IMR-90 (cell line): ENCODE results near the gene PCCB. TPM values are rescaled to one million over a fixed set of nuclear protein-coding genes. Genes with fewer than 3 reads are reported as not detected.

Experiments
- ATAC-seq: fragments of 200-7000 bp; cut with Tn5 transposase; 2 replicates; pipeline ENCODE4 v1.9.1; 2020; ENCODE audit warnings: low read depth, mild to moderate bottlenecking, moderate library complexity
- BruUV-seq: library from RNA; stranded (reverse); fragments of 400-500 nt; replicated peaks from 2 replicates; lab custom pipeline; 2021; lab: Mats Ljungman, UMichigan
- CTCF ChIA-PET: fragments of 300-600 bp; formaldehyde crosslinking; extraction: SDS; loops from one replicate; lab custom pipeline; 2021; ENCODE audit warnings: antibody characterized with exemption; lab: Yijun Ruan, JAX
- POLR2A ChIA-PET: fragments of 300-600 bp; sonication (Branson Sonifier 250); formaldehyde crosslinking; loops from one replicate; lab custom pipeline; 2022; ENCODE audit warnings: antibody characterized with exemption; ENCODE audit not compliant: unreplicated experiment; lab: Charles Lee
- DNase-seq: peaks from one replicate; pipeline ENCODE4 v3.0.0; 2013
- H2AFZ ChIP-seq: replicated peaks from 2 replicates; pipeline ENCODE3; 2013; ENCODE audit warnings: low read length, mild to moderate bottlenecking; ENCODE audit not compliant: poor library complexity
- H2AK5ac ChIP-seq: 2 replicates; pipeline ENCODE4 v1.6.1; 2013; ENCODE audit warnings: low read depth, low read length, inconsistent platforms
- H2AK9ac ChIP-seq: replicated peaks from 2 replicates; pipeline ENCODE3; 2013; ENCODE audit warnings: mild to moderate bottlenecking, low read depth, low read length, moderate library complexity; ENCODE audit not compliant: poor library complexity
- H2BK120ac ChIP-seq: 2 replicates; pipeline ENCODE4 v1.6.1; 2013; ENCODE audit warnings: low read depth, low read length, inconsistent platforms
- H2BK15ac ChIP-seq: 3 replicates; pipeline ENCODE4 v1.6.1; 2013; ENCODE audit warnings: low read depth, low read length, inconsistent platforms
- H2BK20ac ChIP-seq: 2 replicates; pipeline ENCODE4 v1.6.1; 2013; ENCODE audit warnings: low read depth, mild to moderate bottlenecking, inconsistent platforms, low read length, moderate library complexity
- H2BK5ac ChIP-seq: 2 replicates; pipeline ENCODE4 v1.6.1; 2013; ENCODE audit warnings: mild to moderate bottlenecking, low read depth, low read length, inconsistent platforms; ENCODE audit not compliant: poor library complexity, severe bottlenecking
- H3K14ac ChIP-seq: replicated peaks from 2 replicates; pipeline ENCODE4 v1.6.1; 2013; ENCODE audit warnings: low read depth, low read length, inconsistent platforms
- H3K18ac ChIP-seq: 2 replicates; pipeline ENCODE4 v1.6.1; 2013; ENCODE audit warnings: low read depth, low read length, control low read depth
- H3K23ac ChIP-seq: 2 replicates; pipeline ENCODE4 v1.6.1; 2013; ENCODE audit warnings: low read depth, low read length, inconsistent platforms
- H3K27ac ChIP-seq: 2 replicates; pipeline ENCODE4 v1.5.1; 2013; ENCODE audit warnings: mild to moderate bottlenecking, control low read depth, low read length; ENCODE audit not compliant: insufficient read depth
- H3K27me3 ChIP-seq: 2 replicates; pipeline ENCODE4 v1.6.1; 2013; ENCODE audit warnings: low read length; ENCODE audit not compliant: control insufficient read depth, insufficient read depth
- H3K36me3 ChIP-seq: 2 replicates; pipeline ENCODE4 v1.6.1; 2013; ENCODE audit warnings: low read length, mixed read lengths; ENCODE audit not compliant: control insufficient read depth, insufficient read depth
- H3K4ac ChIP-seq: 2 replicates; pipeline ENCODE4 v1.6.1; 2013; ENCODE audit warnings: low read depth, low read length, inconsistent platforms
- H3K4me1 ChIP-seq: 2 replicates; pipeline ENCODE4 v1.6.1; 2013; ENCODE audit warnings: low read length, mixed read lengths; ENCODE audit not compliant: control insufficient read depth, insufficient read depth
- H3K4me2 ChIP-seq: 2 replicates; pipeline ENCODE4 v1.6.1; 2013; ENCODE audit warnings: low read depth, mild to moderate bottlenecking, control low read depth, low read length, moderate library complexity
- H3K4me3 ChIP-seq: 2 replicates; pipeline ENCODE4 v1.5.1; 2013; ENCODE audit warnings: low read depth, mild to moderate bottlenecking, control low read depth, low read length, moderate library complexity; ENCODE audit not compliant: insufficient read depth
- H3K56ac ChIP-seq: 2 replicates; pipeline ENCODE4 v1.6.1; 2013; ENCODE audit warnings: low read length, inconsistent platforms; ENCODE audit not compliant: insufficient read depth; ENCODE audit errors: extremely low read depth
- H3K79me1 ChIP-seq, 2 experiments: 2 replicates each; pipeline ENCODE4 v1.6.1; 2013; ENCODE audit warnings: low read length in 2 of 2, inconsistent platforms in 1 of 2, low read depth in 1 of 2
- H3K9ac ChIP-seq: 2 replicates; pipeline ENCODE4 v1.6.1; 2013; ENCODE audit warnings: low read depth, low read length, control low read depth
- H3K9me1 ChIP-seq: 2 replicates; pipeline ENCODE4 v1.6.1; 2013; ENCODE audit warnings: low read length, inconsistent platforms; ENCODE audit not compliant: insufficient read depth
- H3K9me3 ChIP-seq: 2 replicates; pipeline ENCODE4 v1.6.1; 2013; ENCODE audit warnings: low read length; ENCODE audit not compliant: control insufficient read depth, insufficient read depth
- H4K20me1 ChIP-seq: 2 replicates; pipeline ENCODE4 v1.6.1; 2013; ENCODE audit warnings: low read length, inconsistent platforms; ENCODE audit not compliant: insufficient read depth
- H4K5ac ChIP-seq: 2 replicates; pipeline ENCODE4 v1.6.1; 2013; ENCODE audit warnings: mild to moderate bottlenecking, low read depth, low read length, control low read depth
- H4K8ac ChIP-seq, 2 experiments: 2 replicates each; pipeline ENCODE4 v1.6.1; 2013; ENCODE audit warnings: low read depth in 2 of 2, low read length in 2 of 2, control low read depth in 1 of 2, inconsistent platforms in 1 of 2
- H4K91ac ChIP-seq: 2 replicates; pipeline ENCODE4 v1.6.1; 2013; ENCODE audit warnings: low read depth, low read length, inconsistent platforms; ENCODE audit not compliant: insufficient read depth
- BHLHE40 ChIP-seq: fragments of 150-350 bp; IDR thresholded peaks from 2 replicates; pipeline ENCODE4 v1.6.1; 2016; ENCODE audit warnings: mild to moderate bottlenecking, low read depth, low read length
- CEBPB ChIP-seq: IDR thresholded peaks from 2 replicates; pipeline ENCODE4 v1.6.1; 2012; ENCODE audit warnings: low read depth, low read length, improper control_type of control experiment
- CHD1 ChIP-seq: IDR thresholded peaks from 2 replicates; pipeline ENCODE4 v1.6.1; 2012; ENCODE audit warnings: low read depth, low read length, improper control_type of control experiment
- CTCF ChIP-seq: conservative IDR thresholded peaks from 2 replicates; pipeline ENCODE4 v1.5.1; 2012; ENCODE audit warnings: mild to moderate bottlenecking, low read depth, low read length, improper control_type of control experiment
- FOS ChIP-seq: fragments of 150-350 bp; IDR thresholded peaks from 2 replicates; pipeline ENCODE4 v1.6.1; 2016; ENCODE audit warnings: low read depth, low read length
- MAFK ChIP-seq: IDR thresholded peaks from 2 replicates; pipeline ENCODE4 v1.6.1; 2012; ENCODE audit warnings: low read depth, low read length, improper control_type of control experiment
- MAZ ChIP-seq: IDR thresholded peaks from 2 replicates; pipeline ENCODE4 v1.6.1; 2012; ENCODE audit warnings: low read depth, mild to moderate bottlenecking, low read length, improper control_type of control experiment, moderate library complexity, borderline replicate concordance
- NFE2L2 ChIP-seq: fragments of 150-350 bp; IDR thresholded peaks from 2 replicates; pipeline ENCODE4 v1.6.1; 2016; ENCODE audit warnings: low read depth, mild to moderate bottlenecking, low read length
- POLR2A ChIP-seq: IDR thresholded peaks from 2 replicates; pipeline ENCODE4 v1.6.1; 2012; ENCODE audit warnings: mild to moderate bottlenecking, low read depth, low read length
- RAD21 ChIP-seq: IDR thresholded peaks from 2 replicates; pipeline ENCODE4 v1.6.1; 2012; ENCODE audit warnings: low read length, improper control_type of control experiment
- RCOR1 ChIP-seq: IDR thresholded peaks from 2 replicates; pipeline ENCODE4 v1.6.1; 2012; ENCODE audit warnings: mild to moderate bottlenecking, low read length, improper control_type of control experiment; ENCODE audit not compliant: insufficient replicate concordance
- RFX5 ChIP-seq: IDR thresholded peaks from 2 replicates; pipeline ENCODE4 v1.8.0; 2012; ENCODE audit warnings: low read depth, mild to moderate bottlenecking, low read length, moderate library complexity
- SMC3 ChIP-seq: fragments of 150-350 bp; IDR thresholded peaks from 2 replicates; pipeline ENCODE4 v1.6.1; 2016; ENCODE audit warnings: low read depth, mild to moderate bottlenecking, antibody characterized with exemption, low read length, moderate library complexity
- WGBS, 2 experiments: methylation state at CpG; one replicate each; pipeline versions ENCODE4 v1.1.5 to v1.1.7; 2013; ENCODE audit warnings: missing lambda C conversion rate in 2 of 2; ENCODE audit not compliant: insufficient read length in 1 of 2; ENCODE audit errors: extremely low coverage in 2 of 2; 5-methylcytosine and 5-hydroxymethylcytosine counted together
- dilution Hi-C: fragments of 300-500 bp; cut with HindIII; formaldehyde crosslinking; loops from one replicate; pipeline ENCODE4 v1.14.3; 2018; ENCODE audit warnings: low sequenced_read_pairs; ENCODE audit not compliant: unreplicated experiment
- in situ Hi-C: fragments of 300-500 bp; cut with MboI; formaldehyde crosslinking; loops from 3 replicates; pipeline ENCODE4 v1.14.3; 2019; ENCODE audit warnings: low sequenced_read_pairs, inconsistent platforms, mixed read lengths
- intact Hi-C: fragments of 100-400 bp; cut with micrococcal nuclease; formaldehyde crosslinking; loops from 2 replicates; pipeline ENCODE4 v1.10.0; 2022
- polyA plus RNA-seq, 3 experiments: library from polyadenylated mRNA; depleted of rRNA; stranded (reverse); fragments of >200 nt; gene quantifications; 2 replicates each; pipeline ENCODE4 v1.2.3, GENCODE V29; 2012; ENCODE audit warnings: low replicate concordance in 1 of 3
- total RNA-seq: library from RNA; depleted of rRNA; stranded (reverse); fragments of >200 nt; gene quantifications from 2 replicates; pipeline ENCODE4 v1.2.3, GENCODE V29; 2012

The PCCB gene
- total and polyA plus RNA-seq, 2 of the 4 experiments (the other 2 are of a cell fraction): 40.5 to 76.2 TPM

DNA sequence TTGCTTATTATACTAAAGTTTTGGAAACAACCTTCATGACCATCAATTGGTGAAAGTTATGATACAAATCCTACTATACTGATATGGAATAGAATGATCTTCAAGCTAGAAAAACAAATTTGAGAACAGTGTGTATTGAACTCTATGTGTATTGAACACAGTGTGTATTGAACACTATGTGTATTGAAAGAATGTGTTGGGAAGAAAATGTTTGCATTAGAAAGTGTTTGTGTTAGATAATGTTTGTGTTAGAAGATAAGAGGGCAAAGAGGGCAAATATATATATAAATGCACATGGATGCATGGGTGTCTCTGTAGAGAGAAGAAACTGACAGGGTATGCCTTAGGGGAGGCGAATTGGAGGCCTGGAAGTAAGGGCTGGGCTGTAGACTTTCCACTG is 42.4 kb downstream of the PCCB start:
- dilution Hi-C loops (no loop called here), in situ Hi-C loops (no loop called here), intact Hi-C loops (no loop called here)
- no peak for ATAC-seq
- no peak overlapping the region for H2AK9ac ChIP-seq
- H3K4me2 ChIP-seq: no peak overlapping the region
- no peak for DNase-seq
- H2BK20ac ChIP-seq: no peak overlapping the region
- H3K27me3 ChIP-seq: no peaks in the 10 kb centered on the region
- no peak overlapping the region for H3K9ac ChIP-seq
- BruUV-seq: no TSS peak
- H2AFZ ChIP-seq: no peak overlapping the region
- ChIA-PET CTCF (no interaction called here), POLR2A (no interaction called here)
- no peak overlapping the region for H3K56ac ChIP-seq
- H4K20me1 ChIP-seq: no peaks in the 10 kb centered on the region
- H2AK5ac ChIP-seq: no peak overlapping the region
- no peak overlapping the region for H2BK5ac ChIP-seq
- WGBS, 2 experiments: no CpG with 5 or more reads among the region's 1 CpG
- no peak overlapping the region for H3K14ac ChIP-seq
- H4K91ac ChIP-seq: no peak overlapping the region
- H3K9me3 ChIP-seq: no peaks in the 10 kb centered on the region
- H3K9me1 ChIP-seq: no peaks in the 10 kb centered on the region
- H3K79me1 ChIP-seq: peaks cover 0 to 3% of the 10 kb centered on the region in 2 experiments; a peak in 1 of 4 replicates
- TF ChIP-seq MAFK (no peak), BHLHE40 (no peak), FOS (no peak), RFX5 (no peak), CTCF (no peak), CEBPB (no peak), RAD21 (no peak), MAZ (no peak), SMC3 (no peak), NFE2L2 (no peak), RCOR1 (no peak), POLR2A (no peak), CHD1 (no peak)
- H2BK15ac ChIP-seq: no peak overlapping the region
- no peak overlapping the region for H3K18ac ChIP-seq
- H3K23ac ChIP-seq: no peak overlapping the region
- H3K4me1 ChIP-seq: no peaks in the 10 kb centered on the region
- H4K5ac ChIP-seq: no peak overlapping the region
- H3K36me3 ChIP-seq: peaks cover 10% of the 10 kb centered on the region; the same call in 1 of the 2 replicates
- H2BK120ac ChIP-seq: no peak overlapping the region
- no peak overlapping the region for H3K4ac ChIP-seq
- H3K27ac ChIP-seq: no peak overlapping the region
- no peak overlapping the region for H3K4me3 ChIP-seq
- no peak overlapping the region for H4K8ac ChIP-seq
